Tibial nerve (tissue), 4 donors: ENCODE measurements around the gene GDF7.

ENCODE experiments used
- EP300 ChIP-seq, 2 donors: sonication (generic); formaldehyde crosslinking; IDR thresholded peaks; one replicate each; pipeline ENCODE4 v1.6.1; 2017; ENCODE audit warnings: antibody characterized with exemption in 2 of 2, mild to moderate bottlenecking in 1 of 2
- TF ChIP-seq, protein P1 (sequence below), 5 experiments: fragments of 200-600 bp in 3 of 5; fragments of 450-650 bp in 2 of 5; sonication (generic) in 3 of 5; IDR thresholded peaks; one replicate each; pipeline ENCODE4 v1.5.1; 2016 to 2019; ENCODE audit warnings: antibody characterized with exemption in 5 of 5, mild to moderate bottlenecking in 3 of 5, moderate library complexity in 2 of 5

DNA sequence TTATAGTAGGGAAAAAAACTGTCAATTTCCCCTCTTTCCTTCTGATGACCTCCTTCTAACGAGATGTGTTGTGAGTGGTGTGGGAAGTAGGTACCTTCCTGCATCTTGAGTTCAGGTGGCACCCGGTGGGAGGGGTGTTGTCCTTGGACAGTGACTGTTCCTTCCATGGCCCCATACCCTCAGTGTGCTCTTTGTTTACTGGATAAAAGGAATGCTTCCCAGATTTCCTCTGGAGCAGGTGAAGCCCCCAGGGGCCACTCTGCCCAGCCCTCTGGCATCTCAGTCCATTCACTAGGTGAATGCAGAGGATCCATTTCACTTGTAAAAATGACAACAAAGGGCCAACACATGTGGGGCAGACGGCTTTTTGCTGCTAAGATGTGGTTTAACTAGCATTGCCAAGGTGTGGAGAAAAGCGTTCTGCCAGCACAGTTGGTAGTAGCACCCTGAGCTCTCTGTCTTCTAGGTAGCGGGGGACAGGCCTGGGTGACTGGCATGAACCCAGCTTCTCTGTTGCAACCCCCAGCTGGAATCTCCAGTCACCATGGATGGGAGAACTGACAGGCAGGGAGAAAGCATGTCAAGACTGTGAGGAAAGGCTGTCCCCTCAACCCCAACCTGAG lies 6.9 kb downstream of the GDF7 start:
- TF ChIP-seq, protein P1, sequence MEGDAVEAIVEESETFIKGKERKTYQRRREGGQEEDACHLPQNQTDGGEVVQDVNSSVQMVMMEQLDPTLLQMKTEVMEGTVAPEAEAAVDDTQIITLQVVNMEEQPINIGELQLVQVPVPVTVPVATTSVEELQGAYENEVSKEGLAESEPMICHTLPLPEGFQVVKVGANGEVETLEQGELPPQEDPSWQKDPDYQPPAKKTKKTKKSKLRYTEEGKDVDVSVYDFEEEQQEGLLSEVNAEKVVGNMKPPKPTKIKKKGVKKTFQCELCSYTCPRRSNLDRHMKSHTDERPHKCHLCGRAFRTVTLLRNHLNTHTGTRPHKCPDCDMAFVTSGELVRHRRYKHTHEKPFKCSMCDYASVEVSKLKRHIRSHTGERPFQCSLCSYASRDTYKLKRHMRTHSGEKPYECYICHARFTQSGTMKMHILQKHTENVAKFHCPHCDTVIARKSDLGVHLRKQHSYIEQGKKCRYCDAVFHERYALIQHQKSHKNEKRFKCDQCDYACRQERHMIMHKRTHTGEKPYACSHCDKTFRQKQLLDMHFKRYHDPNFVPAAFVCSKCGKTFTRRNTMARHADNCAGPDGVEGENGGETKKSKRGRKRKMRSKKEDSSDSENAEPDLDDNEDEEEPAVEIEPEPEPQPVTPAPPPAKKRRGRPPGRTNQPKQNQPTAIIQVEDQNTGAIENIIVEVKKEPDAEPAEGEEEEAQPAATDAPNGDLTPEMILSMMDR (IDR thresholded peaks at IDR 0.05): no peak
- no peak for TF ChIP-seq EP300 (IDR thresholded peaks at IDR 0.05)
